CD8-positive, alpha-beta memory T cell (primary cell): ENCODE measurements around the gene PCAT6. TPM values are rescaled to one million over a fixed set of nuclear protein-coding genes. Genes with fewer than 3 reads are reported as not detected.

Experiments used
- CTCF ChIA-PET: fragments of 350-600 bp; sonication (Branson Sonifier 250); formaldehyde crosslinking; loops from one replicate; lab custom pipeline; 2021; ENCODE audit warnings: antibody characterized with exemption; lab: Charles Lee
- POLR2A ChIA-PET: fragments of 350-600 bp; sonication (Branson Sonifier 250); formaldehyde crosslinking; loops from one replicate; lab custom pipeline; 2021; ENCODE audit warnings: antibody characterized with exemption; lab: Charles Lee
- DNase-seq, 5 donors: peaks; one replicate each; pipeline versions ENCODE4 v3.0.0 to v3.0.0-alpha.2; 2020 to 2022; ENCODE audit warnings: mixed read lengths in 1 of 5
- H3K27ac ChIP-seq: one replicate; pipeline ENCODE4 v1.7.0; 2013; ENCODE audit warnings: low read depth, mild to moderate bottlenecking, low read length, moderate library complexity
- H3K27me3 ChIP-seq: 2 replicates; pipeline ENCODE4 v1.7.0; 2013; ENCODE audit warnings: low read length, mild to moderate bottlenecking; ENCODE audit not compliant: insufficient read depth, poor library complexity, severe bottlenecking
- H3K36me3 ChIP-seq: 2 replicates; pipeline ENCODE4 v1.7.0; 2013; ENCODE audit warnings: mild to moderate bottlenecking, low read length, moderate library complexity; ENCODE audit not compliant: insufficient read depth
- H3K4me1 ChIP-seq: 2 replicates; pipeline ENCODE4 v1.7.0; 2013; ENCODE audit warnings: mild to moderate bottlenecking, low read length, moderate library complexity; ENCODE audit not compliant: insufficient read depth
- H3K4me3 ChIP-seq: 2 replicates; pipeline ENCODE4 v1.7.0; 2013; ENCODE audit warnings: mild to moderate bottlenecking, low read length
- H3K9me3 ChIP-seq: 2 replicates; pipeline ENCODE4 v1.7.0; 2013; ENCODE audit warnings: mild to moderate bottlenecking, low read length
- H3K27ac Mint-ChIP-seq, 8 donors: one replicate each; pipeline ENCODE4 v1.8.0; 2020 to 2021; ENCODE audit warnings: mixed read lengths in 8 of 8, mild to moderate bottlenecking in 6 of 8, inconsistent platforms in 3 of 8, moderate library complexity in 3 of 8
- H3K27me3 Mint-ChIP-seq, 2 donors: one replicate each; pipeline ENCODE4 v1.8.0; 2020 to 2021; ENCODE audit warnings: mixed read lengths in 2 of 2, mild to moderate bottlenecking in 1 of 2, moderate library complexity in 1 of 2
- H3K36me3 Mint-ChIP-seq, 3 donors: one replicate each; pipeline ENCODE4 v1.8.0; 2020 to 2021; ENCODE audit warnings: mixed read lengths in 3 of 3, inconsistent platforms in 1 of 3, mild to moderate bottlenecking in 1 of 3
- H3K4me1 Mint-ChIP-seq, 3 donors: one replicate each; pipeline ENCODE4 v1.8.0; 2020 to 2021; ENCODE audit warnings: mixed read lengths in 3 of 3, inconsistent platforms in 1 of 3, mild to moderate bottlenecking in 1 of 3
- H3K4me3 Mint-ChIP-seq, 7 donors: one replicate each; pipeline ENCODE4 v1.8.0; 2020 to 2021; ENCODE audit warnings: mixed read lengths in 7 of 7, mild to moderate bottlenecking in 6 of 7, moderate library complexity in 4 of 7, inconsistent platforms in 2 of 7
- H3K9me3 Mint-ChIP-seq, 5 donors: one replicate each; pipeline ENCODE4 v1.8.0; 2020 to 2022; ENCODE audit warnings: mixed read lengths in 5 of 5, mild to moderate bottlenecking in 3 of 5, moderate library complexity in 2 of 5, inconsistent platforms in 1 of 5
- polyA plus RNA-seq: library from polyadenylated mRNA; unstranded; fragments of 300-500 nt; fragmentation: Illumina TruSeq; gene quantifications from one replicate; pipeline ENCODE4 v1.2.3, GENCODE V29; 2021
- total RNA-seq, 2 experiments: library from RNA; stranded (reverse); gene quantifications; one replicate each; pipeline ENCODE4 v1.2.3, GENCODE V29; 2021

Gene PCAT6
- total and polyA plus RNA-seq, 3 experiments from 2014 or later = 0.51 to 0.56 TPM; not detected in 1

DNA sequence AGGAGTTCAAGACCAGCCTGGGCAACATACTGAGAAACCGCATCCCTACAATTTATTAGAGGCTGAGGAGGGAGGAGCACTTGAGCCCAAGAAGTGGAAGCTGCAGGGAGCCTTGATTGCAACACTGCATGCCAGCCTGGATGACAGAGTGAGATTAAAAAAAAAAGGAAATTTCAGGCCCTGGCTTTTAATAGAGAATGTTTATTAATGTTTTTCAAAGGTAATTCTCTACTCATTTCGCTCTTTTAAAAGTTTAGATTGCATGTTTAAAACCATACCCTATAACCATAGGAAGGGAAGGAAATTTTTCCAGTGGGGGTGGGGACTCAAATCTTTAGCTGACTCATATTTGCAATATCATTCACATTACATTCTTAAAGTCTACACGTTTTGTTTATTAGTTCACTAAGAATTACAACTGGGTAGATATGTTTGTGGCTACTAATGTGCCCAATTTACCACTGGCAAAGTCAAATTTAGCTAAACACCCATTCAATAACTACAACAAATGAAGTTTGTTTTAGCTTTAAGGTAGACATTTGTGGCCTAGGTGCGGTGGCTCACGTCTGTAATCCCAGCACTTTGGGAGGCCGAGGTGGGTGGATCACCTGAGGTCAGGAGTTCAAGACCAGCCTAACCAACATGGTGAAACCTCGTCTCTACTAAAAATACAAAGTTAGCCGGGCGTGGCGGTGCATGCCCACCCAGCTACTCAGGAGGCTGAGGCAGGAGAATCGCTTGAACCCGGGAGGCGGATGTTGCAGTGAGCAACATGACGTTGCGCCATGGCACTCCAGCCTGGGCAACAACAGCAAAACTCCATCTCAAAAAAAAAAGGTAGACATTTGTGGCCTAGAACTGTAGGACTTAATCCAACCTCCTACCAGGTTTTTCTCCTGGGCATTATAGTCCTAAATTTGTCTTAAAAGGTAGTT, 7.5 kb upstream of the PCAT6 start:
- DNase-seq = no peak
- Histone ChIP-seq H3K9me3 (no peaks in the 10 kb centered on the region), H3K4me3 (no peak overlapping the region), H3K36me3 (no peaks in the 10 kb centered on the region), H3K27ac (no peak overlapping the region), H3K4me1 (peaks cover 16% of the 10 kb centered on the region), H3K27me3 (no peaks in the 10 kb centered on the region)
- Mint-ChIP-seq H3K4me3 (no peak overlapping the region), H3K27ac (no peak overlapping the region), H3K9me3 (no peaks in the 10 kb centered on the region), H3K27me3 (no peaks in the 10 kb centered on the region), H3K4me1 (peaks cover 25 to 52% (median 46%) of the 10 kb centered on the region in 3 donors), H3K36me3 (peaks cover 0 to 9% (median 0%) of the 10 kb centered on the region in 3 donors)
- ChIA-PET CTCF (no interaction called here), POLR2A (no interaction called here)

DNA sequence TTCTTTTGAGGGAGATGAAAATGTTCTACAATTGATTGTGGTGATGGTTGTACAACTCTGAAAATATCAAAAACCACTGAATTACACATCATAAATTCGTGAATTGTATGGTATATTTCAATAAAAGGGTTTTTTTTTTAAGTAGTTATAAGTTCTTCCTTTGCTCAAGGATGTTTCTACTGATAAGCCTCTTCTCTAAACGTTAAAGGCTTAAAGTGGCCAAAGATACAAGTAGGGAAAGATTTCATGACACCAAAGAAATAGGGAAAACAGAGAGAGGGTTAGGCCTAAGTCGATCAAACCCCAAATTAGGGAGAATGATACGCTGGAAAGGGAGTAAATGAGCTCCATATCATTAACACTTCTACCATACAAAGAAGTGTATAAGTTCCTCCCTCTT, 6.6 kb upstream of the PCAT6 start:
- H3K9me3 ChIP-seq = no peaks in the 10 kb centered on the region
- H3K36me3 ChIP-seq = no peaks in the 10 kb centered on the region
- Mint-ChIP-seq H3K27ac (no peak overlapping the region), H3K4me1 (peaks cover 30 to 54% (median 52%) of the 10 kb centered on the region in 3 donors), H3K36me3 (peaks cover 0 to 9% (median 0%) of the 10 kb centered on the region in 3 donors), H3K4me3 (peak overlapping the region in 1 of 7 donors; percentile 46), H3K9me3 (no peaks in the 10 kb centered on the region), H3K27me3 (no peaks in the 10 kb centered on the region)
- no peak overlapping the region for H3K4me3 ChIP-seq
- H3K27me3 ChIP-seq = no peaks in the 10 kb centered on the region
- peak overlapping the region; percentile 83 for H3K27ac ChIP-seq
- DNase-seq = no peak
- H3K4me1 ChIP-seq = peaks cover 23% of the 10 kb centered on the region
- POLR2A ChIA-PET = no interaction called here
- CTCF ChIA-PET = interaction anchor here (0.5 to 1.0 kb wide), 2 partner anchors 13 to 123 kb away, joined by 3 read pairs; partner anchors contain the start of gene KLHL12

DNA sequence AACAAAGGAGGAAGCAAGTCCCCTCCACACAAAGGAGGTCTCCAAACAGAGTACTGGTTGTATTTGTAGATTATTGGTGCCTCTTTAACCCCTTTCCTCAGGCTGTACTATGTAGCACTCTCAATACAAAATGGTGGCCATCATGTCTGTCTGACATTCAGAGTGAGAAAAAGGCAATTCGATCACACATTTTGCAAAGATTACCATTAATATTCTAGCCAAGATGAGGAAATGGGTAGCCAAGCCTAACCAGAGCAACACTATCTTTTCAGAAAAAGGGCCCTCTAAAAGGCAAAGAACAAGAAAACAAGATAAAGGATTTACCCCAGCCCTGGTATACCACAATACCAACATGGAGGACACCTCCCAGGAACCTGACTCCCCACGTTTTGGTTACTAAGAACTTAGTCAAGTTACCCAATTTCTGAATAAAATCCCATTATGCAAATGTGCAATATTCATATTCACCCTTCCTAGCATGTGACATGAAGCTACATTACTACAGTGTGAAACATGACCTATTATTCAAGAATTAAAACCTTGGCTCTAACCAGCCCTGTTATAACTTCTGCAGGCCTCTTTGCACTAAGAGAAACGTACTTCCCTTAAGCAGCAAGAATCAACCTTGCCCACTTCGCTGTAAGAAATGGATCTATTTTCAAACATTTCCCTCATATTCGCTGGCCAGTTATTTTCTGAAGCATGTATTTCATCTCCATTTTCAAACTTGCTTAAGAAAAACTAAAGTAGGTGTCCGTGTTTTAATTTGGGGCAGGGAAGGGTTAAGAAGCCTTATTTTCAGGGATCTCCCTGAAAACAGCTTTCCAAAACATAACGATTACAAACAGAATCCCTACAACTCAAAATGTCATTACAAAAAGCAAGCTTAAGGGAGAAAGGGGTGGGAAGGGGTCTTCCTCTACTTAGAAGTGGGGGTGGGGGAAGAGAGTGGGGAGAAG, 4.6 kb upstream of the PCAT6 start:
- no peaks in the 10 kb centered on the region for H3K9me3 ChIP-seq
- H3K27ac ChIP-seq = peak overlapping the region; percentile 83
- Mint-ChIP-seq H3K9me3 (no peaks in the 10 kb centered on the region), H3K36me3 (peaks cover 0 to 10% (median 0%) of the 10 kb centered on the region in 3 donors), H3K4me1 (peaks cover 37 to 60% (median 60%) of the 10 kb centered on the region in 3 donors), H3K27me3 (no peaks in the 10 kb centered on the region), H3K27ac (peak overlapping the region; percentile 56 to 89 (median 80)), H3K4me3 (peak overlapping the region; percentile 77 to 89 (median 86))
- peak overlapping the region; percentile 67 for H3K4me3 ChIP-seq
- peaks cover 31% of the 10 kb centered on the region for H3K4me1 ChIP-seq
- DNase-seq = no peak
- no peaks in the 10 kb centered on the region for H3K36me3 ChIP-seq
- POLR2A ChIA-PET = interaction anchor here (0.6 kb wide), 1 partner anchor 16 kb away, joined by 3 read pairs; no protein-coding TSS in a partner anchor
- no peaks in the 10 kb centered on the region for H3K27me3 ChIP-seq
- CTCF ChIA-PET = no interaction called here

DNA sequence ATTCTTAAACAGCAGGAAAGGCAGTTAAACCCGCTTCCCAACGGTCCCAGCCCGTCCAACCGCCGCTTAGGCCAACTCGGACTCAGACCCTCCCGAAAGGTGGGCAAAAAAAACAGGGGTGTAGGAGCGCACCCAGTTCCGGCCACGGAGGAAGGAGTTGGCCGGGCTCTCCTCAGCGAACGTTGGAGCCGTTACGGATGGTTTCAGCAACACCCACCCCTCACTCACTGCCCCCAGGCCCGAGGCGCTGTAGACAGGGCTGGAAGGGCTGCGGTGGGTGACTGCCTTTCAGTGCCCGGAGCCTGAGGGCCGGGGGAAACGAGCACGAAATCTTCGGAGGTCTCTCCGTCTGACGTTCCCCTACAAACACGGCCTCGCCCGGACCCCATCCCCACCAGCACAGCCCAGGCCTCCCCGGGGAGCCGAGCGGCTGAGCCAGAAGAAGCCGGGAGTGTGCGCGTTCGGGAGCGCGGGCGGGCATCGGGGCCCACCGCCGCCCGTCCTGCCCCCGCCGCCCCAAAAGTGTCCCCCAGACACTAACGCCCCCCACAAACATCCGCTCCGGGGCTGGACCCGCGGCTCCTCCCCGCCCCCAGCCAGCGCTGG, 3.8 kb upstream of the PCAT6 start:
- peak in 3 of 5 donors; percentile 1 to 18 (median 2) for DNase-seq
- ChIA-PET CTCF (no interaction called here), POLR2A (no interaction called here)
- H3K4me3 ChIP-seq = peak overlapping the region; percentile 67
- H3K36me3 Mint-ChIP-seq = peaks cover 0 to 12% (median 0%) of the 10 kb centered on the region in 3 donors
- H3K36me3 ChIP-seq = no peaks in the 10 kb centered on the region
- peaks cover 36% of the 10 kb centered on the region for H3K4me1 ChIP-seq
- peak overlapping the region; percentile 77 to 89 (median 86) for H3K4me3 Mint-ChIP-seq
- H3K27ac Mint-ChIP-seq = peak overlapping the region; percentile 15 to 89 (median 81)
- no peaks in the 10 kb centered on the region for H3K9me3 Mint-ChIP-seq
- peaks cover 42 to 65% (median 62%) of the 10 kb centered on the region in 3 donors for H3K4me1 Mint-ChIP-seq
- peak overlapping the region; percentile 83 for H3K27ac ChIP-seq
- no peaks in the 10 kb centered on the region for H3K9me3 ChIP-seq
- no peaks in the 10 kb centered on the region for H3K27me3 ChIP-seq
- H3K27me3 Mint-ChIP-seq = no peaks in the 10 kb centered on the region

DNA sequence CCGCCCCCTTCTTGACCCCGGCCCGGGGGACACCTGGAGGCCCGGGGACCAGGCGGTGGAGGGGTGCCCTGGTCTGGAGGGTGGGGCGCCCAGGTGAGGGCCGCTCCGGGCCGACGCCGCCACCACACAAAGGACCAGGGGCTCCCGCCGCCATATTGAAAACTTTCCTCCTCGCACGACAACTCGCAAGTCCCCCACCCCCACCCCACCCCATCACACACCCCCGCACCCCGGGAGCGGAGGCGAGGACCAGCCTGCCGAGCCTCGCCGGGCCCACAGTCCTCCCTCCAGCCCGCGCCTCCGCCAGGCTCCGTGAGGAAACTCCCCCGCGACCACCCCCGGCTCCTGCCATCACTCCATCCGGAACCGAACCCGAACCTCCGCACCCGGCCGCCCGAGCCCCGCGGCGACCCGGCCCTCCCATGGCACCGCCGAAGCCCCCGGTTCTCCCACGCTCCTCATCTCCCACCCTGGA, 3.3 kb upstream of the PCAT6 start:
- Histone ChIP-seq H3K9me3 (no peaks in the 10 kb centered on the region), H3K4me1 (peaks cover 36% of the 10 kb centered on the region), H3K36me3 (no peaks in the 10 kb centered on the region), H3K27me3 (no peaks in the 10 kb centered on the region), H3K27ac (peak overlapping the region; percentile 83), H3K4me3 (peak overlapping the region; percentile 73)
- Mint-ChIP-seq H3K27ac (peak overlapping the region in 3 of 8 donors; percentile 7 to 18 (median 11)), H3K36me3 (peaks cover 0 to 12% (median 0%) of the 10 kb centered on the region in 3 donors), H3K9me3 (no peaks in the 10 kb centered on the region), H3K4me1 (peaks cover 41 to 64% (median 60%) of the 10 kb centered on the region in 3 donors), H3K4me3 (peak overlapping the region; percentile 86 to 93 (median 87)), H3K27me3 (no peaks in the 10 kb centered on the region)
- DNase-seq = peak; percentile 5 to 58 (median 26)
- ChIA-PET CTCF (no interaction called here), POLR2A (no interaction called here)

DNA sequence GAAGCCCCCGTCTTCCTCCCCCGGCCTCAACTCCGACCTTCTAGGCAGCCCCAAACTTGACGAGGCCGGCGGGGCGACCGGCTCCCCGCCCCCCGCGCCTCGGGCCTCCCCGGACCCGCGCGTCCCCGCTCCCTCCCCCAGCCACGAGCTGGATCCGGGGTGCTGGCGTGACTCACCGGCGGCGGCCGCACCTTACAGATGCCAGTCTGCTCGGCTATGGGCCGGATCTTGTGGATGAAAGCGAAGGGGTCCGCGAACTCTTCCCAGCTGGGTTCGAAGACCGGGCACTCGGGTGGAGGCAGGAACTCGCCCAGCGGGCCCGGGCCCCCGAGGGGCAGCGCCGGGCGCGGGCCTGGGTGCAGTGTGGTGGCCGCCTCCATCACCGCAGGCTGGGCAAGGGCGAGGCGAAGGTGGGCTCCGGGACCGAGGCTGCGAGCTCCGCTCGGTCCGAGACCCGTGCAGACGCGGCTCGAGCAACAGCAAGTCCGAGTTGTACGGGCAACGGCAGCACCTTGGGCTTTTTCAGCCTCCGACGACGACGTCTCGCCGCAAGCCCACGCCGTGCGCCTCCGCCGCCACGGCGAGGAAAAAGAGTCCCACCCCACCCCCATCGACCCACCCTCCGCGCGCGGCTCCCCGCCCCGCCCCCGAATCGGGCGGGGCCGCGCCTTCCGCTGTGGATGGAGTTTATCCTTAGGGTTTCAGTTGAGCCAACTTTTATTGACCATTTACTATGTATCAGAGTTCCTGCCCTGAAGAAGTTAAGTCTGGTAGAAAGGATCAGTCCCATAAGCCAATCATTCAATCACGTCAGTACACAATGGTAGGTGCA, 2.6 kb upstream of the PCAT6 start, which contains the start of gene KDM5B:
TSS of gene KDM5B (minus strand) at position 496 of the 832 bp plus-strand sequence. CDS start at position 380, 116 bp downstream.
- Mint-ChIP-seq H3K36me3 (peaks cover 0 to 12% (median 0%) of the 10 kb centered on the region in 3 donors), H3K27ac (peak within 1 kb of the TSS; percentile 18 to 91 (median 86)), H3K9me3 (no peaks in the 10 kb centered on the region), H3K27me3 (no peaks in the 10 kb centered on the region), H3K4me3 (peak within 1 kb of the TSS; percentile 86 to 93 (median 87)), H3K4me1 (peaks cover 37 to 57% (median 57%) of the 10 kb centered on the region in 3 donors)
- POLR2A ChIA-PET = interaction anchor here (0.5 to 0.9 kb wide), 2 partner anchors 80 to 160 kb away, joined by 4 read pairs; partner anchors contain the start of gene RABIF
- CTCF ChIA-PET = interaction anchor here (1.1 kb wide), 1 partner anchor 58 kb away, joined by 4 read pairs; no protein-coding TSS in a partner anchor
- H3K36me3 ChIP-seq = no peaks in the 10 kb centered on the region
- no peaks in the 10 kb centered on the region for H3K27me3 ChIP-seq
- peak; percentile 52 to 79 (median 54) for DNase-seq
- H3K9me3 ChIP-seq = no peaks in the 10 kb centered on the region
- H3K4me3 ChIP-seq = peak within 1 kb of the TSS; percentile 73
- peaks cover 36% of the 10 kb centered on the region for H3K4me1 ChIP-seq
- peak within 1 kb of the TSS; percentile 83 for H3K27ac ChIP-seq
